Measurements from ENCODE around the gene EDARADD.

GRCh38 chr1:236416165-236416564 is 22.1 kb downstream of the EDARADD start:
- no peak for TF ChIP-seq POLR2A (IDR thresholded peaks at IDR 0.05)
- no peak for TF ChIP-seq CTCF (IDR thresholded peaks at IDR 0.05 in 8 of 11, conservative IDR thresholded peaks at IDR 0.05 in 3 of 11)

All from spleen (tissue), 7 donors.